ENCODE measurements around the gene TBC1D10A.

The TBC1D10A gene

DNA sequence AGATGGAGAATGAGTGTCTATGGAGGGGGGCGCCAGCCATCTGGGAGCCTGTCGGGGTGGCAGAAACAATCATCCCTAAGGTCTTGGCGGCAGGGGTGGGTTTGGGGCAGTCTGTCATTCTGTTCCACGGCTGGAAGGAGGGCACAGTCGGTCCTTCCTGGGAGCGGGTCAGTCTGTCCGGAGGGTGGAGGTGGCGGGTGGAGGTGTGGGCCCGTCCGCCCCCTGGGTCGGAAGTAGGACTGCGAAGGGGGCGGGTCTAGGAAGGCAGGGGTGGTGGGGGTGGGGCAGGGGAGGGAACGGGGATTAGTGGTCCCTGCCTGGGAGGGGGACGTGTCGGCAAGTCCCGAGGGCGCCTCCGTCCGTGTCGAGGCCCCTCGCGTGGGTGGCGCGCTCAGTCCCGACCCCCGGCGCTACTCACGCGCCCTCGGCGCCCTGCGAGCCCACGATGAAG, 461 bp downstream of the TBC1D10A start (continued):
- TF ChIP-seq ZXDB (tag by site-specific recombination; IDR thresholded peaks at IDR 0.05) (peak; percentile 49; the same call in 1 of the 2 replicates), ZNF521 (tag by site-specific recombination; IDR thresholded peaks at IDR 0.05) (no peak), EGR2 (tag by site-specific recombination; IDR thresholded peaks at IDR 0.05; ENCODE audit: low read depth) (peak; percentile 42; the same call in 1 of the 2 replicates), ZNF341 (tag by site-specific recombination; IDR thresholded peaks at IDR 0.05; ENCODE audit: low read depth) (peak; percentile 79), ZNF221 (tag by site-specific recombination; IDR thresholded peaks at IDR 0.05; ENCODE audit: borderline replicate concordance) (no peak), ZSCAN16 (tag by site-specific recombination; IDR thresholded peaks at IDR 0.05) (no peak), GLI2 (tag by site-specific recombination; IDR thresholded peaks at IDR 0.05; ENCODE audit: borderline replicate concordance, low read depth) (no peak), ZNF473 (tag by site-specific recombination; IDR thresholded peaks at IDR 0.05) (no peak), GLIS1 (tag by site-specific recombination; IDR thresholded peaks at IDR 0.05) (peak; percentile 59), ZNF555 (tag by site-specific recombination; conservative IDR thresholded peaks at IDR 0.05) (no peak), KLF1 (tag by site-specific recombination; IDR thresholded peaks at IDR 0.05) (peak; percentile 31; the same call in 1 of the 2 replicates), ZFP69B (tag by site-specific recombination; IDR thresholded peaks at IDR 0.05) (peak; percentile 82; the same call in 1 of the 2 replicates), ZNF157 (tag by site-specific recombination; IDR thresholded peaks at IDR 0.05) (no peak), ZNF132 (tag by site-specific recombination; IDR thresholded peaks at IDR 0.05; ENCODE audit: borderline replicate concordance) (no peak), SP3 (tag by site-specific recombination; IDR thresholded peaks at IDR 0.05) (peak; percentile 38; the same call in 1 of the 2 replicates), KLF9 (tag by site-specific recombination; IDR thresholded peaks at IDR 0.05; ENCODE audit: low read depth) (peak; percentile 16), ZNF837 (tag by site-specific recombination; IDR thresholded peaks at IDR 0.05) (no peak)
- TF ChIP-seq, protein P1, sequence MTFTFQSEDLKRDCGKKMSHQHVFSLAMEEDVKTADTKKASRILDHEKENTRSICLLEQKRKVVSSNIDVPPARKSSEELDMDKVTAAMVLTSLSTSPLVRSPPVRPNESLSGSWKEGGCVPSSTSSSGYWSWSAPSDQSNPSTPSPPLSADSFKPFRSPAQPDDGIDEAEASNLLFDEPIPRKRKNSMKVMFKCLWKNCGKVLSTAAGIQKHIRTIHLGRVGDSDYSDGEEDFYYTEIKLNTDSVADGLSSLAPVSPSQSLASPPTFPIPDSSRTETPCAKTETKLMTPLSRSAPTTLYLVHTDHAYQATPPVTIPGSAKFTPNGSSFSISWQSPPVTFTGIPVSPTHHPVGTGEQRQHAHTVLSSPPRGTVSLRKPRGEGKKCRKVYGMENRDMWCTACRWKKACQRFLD (tag by site-specific recombination; IDR thresholded peaks at IDR 0.05) = no peak
- TF ChIP-seq, protein P2, sequence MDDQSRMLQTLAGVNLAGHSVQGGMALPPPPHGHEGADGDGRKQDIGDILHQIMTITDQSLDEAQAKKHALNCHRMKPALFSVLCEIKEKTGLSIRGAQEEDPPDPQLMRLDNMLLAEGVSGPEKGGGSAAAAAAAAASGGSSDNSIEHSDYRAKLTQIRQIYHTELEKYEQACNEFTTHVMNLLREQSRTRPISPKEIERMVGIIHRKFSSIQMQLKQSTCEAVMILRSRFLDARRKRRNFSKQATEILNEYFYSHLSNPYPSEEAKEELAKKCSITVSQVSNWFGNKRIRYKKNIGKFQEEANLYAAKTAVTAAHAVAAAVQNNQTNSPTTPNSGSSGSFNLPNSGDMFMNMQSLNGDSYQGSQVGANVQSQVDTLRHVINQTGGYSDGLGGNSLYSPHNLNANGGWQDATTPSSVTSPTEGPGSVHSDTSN (CRISPR knock-in tag; IDR thresholded peaks at IDR 0.05) = no peak
- TF ChIP-seq, protein P3, sequence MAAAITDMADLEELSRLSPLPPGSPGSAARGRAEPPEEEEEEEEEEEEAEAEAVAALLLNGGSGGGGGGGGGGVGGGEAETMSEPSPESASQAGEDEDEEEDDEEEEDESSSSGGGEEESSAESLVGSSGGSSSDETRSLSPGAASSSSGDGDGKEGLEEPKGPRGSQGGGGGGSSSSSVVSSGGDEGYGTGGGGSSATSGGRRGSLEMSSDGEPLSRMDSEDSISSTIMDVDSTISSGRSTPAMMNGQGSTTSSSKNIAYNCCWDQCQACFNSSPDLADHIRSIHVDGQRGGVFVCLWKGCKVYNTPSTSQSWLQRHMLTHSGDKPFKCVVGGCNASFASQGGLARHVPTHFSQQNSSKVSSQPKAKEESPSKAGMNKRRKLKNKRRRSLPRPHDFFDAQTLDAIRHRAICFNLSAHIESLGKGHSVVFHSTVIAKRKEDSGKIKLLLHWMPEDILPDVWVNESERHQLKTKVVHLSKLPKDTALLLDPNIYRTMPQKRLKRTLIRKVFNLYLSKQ (tag by site-specific recombination; IDR thresholded peaks at IDR 0.05; ENCODE audit: borderline replicate concordance) = no peak
- TF ChIP-seq, protein P4, sequence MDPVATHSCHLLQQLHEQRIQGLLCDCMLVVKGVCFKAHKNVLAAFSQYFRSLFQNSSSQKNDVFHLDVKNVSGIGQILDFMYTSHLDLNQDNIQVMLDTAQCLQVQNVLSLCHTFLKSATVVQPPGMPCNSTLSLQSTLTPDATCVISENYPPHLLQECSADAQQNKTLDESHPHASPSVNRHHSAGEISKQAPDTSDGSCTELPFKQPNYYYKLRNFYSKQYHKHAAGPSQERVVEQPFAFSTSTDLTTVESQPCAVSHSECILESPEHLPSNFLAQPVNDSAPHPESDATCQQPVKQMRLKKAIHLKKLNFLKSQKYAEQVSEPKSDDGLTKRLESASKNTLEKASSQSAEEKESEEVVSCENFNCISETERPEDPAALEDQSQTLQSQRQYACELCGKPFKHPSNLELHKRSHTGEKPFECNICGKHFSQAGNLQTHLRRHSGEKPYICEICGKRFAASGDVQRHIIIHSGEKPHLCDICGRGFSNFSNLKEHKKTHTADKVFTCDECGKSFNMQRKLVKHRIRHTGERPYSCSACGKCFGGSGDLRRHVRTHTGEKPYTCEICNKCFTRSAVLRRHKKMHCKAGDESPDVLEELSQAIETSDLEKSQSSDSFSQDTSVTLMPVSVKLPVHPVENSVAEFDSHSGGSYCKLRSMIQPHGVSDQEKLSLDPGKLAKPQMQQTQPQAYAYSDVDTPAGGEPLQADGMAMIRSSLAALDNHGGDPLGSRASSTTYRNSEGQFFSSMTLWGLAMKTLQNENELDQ (tag by site-specific recombination; IDR thresholded peaks at IDR 0.05; ENCODE audit: low read depth) = no peak
- TF ChIP-seq, protein P5, sequence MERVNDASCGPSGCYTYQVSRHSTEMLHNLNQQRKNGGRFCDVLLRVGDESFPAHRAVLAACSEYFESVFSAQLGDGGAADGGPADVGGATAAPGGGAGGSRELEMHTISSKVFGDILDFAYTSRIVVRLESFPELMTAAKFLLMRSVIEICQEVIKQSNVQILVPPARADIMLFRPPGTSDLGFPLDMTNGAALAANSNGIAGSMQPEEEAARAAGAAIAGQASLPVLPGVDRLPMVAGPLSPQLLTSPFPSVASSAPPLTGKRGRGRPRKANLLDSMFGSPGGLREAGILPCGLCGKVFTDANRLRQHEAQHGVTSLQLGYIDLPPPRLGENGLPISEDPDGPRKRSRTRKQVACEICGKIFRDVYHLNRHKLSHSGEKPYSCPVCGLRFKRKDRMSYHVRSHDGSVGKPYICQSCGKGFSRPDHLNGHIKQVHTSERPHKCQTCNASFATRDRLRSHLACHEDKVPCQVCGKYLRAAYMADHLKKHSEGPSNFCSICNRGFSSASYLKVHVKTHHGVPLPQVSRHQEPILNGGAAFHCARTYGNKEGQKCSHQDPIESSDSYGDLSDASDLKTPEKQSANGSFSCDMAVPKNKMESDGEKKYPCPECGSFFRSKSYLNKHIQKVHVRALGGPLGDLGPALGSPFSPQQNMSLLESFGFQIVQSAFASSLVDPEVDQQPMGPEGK (tag by site-specific recombination; IDR thresholded peaks at IDR 0.05) = no peak
- TF ChIP-seq, protein P6, sequence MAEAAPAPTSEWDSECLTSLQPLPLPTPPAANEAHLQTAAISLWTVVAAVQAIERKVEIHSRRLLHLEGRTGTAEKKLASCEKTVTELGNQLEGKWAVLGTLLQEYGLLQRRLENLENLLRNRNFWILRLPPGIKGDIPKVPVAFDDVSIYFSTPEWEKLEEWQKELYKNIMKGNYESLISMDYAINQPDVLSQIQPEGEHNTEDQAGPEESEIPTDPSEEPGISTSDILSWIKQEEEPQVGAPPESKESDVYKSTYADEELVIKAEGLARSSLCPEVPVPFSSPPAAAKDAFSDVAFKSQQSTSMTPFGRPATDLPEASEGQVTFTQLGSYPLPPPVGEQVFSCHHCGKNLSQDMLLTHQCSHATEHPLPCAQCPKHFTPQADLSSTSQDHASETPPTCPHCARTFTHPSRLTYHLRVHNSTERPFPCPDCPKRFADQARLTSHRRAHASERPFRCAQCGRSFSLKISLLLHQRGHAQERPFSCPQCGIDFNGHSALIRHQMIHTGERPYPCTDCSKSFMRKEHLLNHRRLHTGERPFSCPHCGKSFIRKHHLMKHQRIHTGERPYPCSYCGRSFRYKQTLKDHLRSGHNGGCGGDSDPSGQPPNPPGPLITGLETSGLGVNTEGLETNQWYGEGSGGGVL (tag by site-specific recombination; IDR thresholded peaks at IDR 0.05) = peak; percentile 82
- TF ChIP-seq, protein P7, sequence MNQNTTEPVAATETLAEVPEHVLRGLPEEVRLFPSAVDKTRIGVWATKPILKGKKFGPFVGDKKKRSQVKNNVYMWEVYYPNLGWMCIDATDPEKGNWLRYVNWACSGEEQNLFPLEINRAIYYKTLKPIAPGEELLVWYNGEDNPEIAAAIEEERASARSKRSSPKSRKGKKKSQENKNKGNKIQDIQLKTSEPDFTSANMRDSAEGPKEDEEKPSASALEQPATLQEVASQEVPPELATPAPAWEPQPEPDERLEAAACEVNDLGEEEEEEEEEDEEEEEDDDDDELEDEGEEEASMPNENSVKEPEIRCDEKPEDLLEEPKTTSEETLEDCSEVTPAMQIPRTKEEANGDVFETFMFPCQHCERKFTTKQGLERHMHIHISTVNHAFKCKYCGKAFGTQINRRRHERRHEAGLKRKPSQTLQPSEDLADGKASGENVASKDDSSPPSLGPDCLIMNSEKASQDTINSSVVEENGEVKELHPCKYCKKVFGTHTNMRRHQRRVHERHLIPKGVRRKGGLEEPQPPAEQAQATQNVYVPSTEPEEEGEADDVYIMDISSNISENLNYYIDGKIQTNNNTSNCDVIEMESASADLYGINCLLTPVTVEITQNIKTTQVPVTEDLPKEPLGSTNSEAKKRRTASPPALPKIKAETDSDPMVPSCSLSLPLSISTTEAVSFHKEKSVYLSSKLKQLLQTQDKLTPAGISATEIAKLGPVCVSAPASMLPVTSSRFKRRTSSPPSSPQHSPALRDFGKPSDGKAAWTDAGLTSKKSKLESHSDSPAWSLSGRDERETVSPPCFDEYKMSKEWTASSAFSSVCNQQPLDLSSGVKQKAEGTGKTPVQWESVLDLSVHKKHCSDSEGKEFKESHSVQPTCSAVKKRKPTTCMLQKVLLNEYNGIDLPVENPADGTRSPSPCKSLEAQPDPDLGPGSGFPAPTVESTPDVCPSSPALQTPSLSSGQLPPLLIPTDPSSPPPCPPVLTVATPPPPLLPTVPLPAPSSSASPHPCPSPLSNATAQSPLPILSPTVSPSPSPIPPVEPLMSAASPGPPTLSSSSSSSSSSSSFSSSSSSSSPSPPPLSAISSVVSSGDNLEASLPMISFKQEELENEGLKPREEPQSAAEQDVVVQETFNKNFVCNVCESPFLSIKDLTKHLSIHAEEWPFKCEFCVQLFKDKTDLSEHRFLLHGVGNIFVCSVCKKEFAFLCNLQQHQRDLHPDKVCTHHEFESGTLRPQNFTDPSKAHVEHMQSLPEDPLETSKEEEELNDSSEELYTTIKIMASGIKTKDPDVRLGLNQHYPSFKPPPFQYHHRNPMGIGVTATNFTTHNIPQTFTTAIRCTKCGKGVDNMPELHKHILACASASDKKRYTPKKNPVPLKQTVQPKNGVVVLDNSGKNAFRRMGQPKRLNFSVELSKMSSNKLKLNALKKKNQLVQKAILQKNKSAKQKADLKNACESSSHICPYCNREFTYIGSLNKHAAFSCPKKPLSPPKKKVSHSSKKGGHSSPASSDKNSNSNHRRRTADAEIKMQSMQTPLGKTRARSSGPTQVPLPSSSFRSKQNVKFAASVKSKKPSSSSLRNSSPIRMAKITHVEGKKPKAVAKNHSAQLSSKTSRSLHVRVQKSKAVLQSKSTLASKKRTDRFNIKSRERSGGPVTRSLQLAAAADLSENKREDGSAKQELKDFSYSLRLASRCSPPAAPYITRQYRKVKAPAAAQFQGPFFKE (tag by site-specific recombination; IDR thresholded peaks at IDR 0.05; ENCODE audit: borderline replicate concordance) = no peak
